ENCODE data around the gene TBC1D22A.

The TBC1D22A gene

DNA sequence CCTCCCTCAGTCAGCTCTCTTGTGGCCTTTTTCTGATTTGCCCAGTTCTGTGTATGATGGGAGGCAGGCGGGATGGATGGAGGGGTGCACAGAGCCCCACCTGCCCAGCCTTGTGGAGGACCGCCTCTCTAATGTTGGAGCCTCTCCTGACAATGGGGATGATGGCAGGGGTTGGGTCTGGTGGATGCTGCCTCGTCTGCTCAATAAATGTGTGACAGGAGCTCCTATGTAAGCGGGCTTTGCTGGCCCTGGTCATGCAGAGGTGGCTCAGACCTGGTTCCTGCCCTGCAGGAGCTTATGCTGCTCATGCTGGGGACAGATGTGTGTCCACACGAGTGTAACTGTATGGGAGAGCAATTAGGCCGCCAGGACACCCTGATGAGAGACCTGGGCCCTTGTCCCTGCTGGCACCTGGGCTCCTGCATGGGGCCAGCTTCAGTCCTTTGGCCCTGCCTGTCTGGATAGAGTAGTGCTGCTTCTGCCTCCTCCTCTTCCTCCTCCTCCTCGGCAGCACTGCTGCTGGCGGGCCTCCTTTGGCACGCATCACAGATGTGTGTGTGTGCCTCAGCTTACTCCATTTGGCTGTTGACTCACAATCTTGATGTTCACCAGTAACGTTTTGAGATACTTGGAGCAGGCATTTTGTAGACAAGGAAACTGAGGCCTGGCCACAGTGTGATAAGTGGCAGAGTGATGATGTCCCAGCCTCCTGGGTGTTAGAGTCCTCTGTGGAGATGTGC lies 131.0 kb downstream of the TBC1D22A start:
- intact Hi-C loops (cut with DNase I; ENCODE audit: low total_unique reads): no loop called here
- DNase-seq: no peak
- Histone ChIP-seq H3K4me1 (no peaks in the 10 kb centered on the region), H3K27ac (no peak overlapping the region), H3K27me3 (no peaks in the 10 kb centered on the region), H3K36me3 (peaks cover 3 to 49% (median 4%) of the 10 kb centered on the region in 3 donors), H3K9me3 (no peaks in the 10 kb centered on the region), H3K4me3 (no peak overlapping the region)
- TF ChIP-seq, protein P1, sequence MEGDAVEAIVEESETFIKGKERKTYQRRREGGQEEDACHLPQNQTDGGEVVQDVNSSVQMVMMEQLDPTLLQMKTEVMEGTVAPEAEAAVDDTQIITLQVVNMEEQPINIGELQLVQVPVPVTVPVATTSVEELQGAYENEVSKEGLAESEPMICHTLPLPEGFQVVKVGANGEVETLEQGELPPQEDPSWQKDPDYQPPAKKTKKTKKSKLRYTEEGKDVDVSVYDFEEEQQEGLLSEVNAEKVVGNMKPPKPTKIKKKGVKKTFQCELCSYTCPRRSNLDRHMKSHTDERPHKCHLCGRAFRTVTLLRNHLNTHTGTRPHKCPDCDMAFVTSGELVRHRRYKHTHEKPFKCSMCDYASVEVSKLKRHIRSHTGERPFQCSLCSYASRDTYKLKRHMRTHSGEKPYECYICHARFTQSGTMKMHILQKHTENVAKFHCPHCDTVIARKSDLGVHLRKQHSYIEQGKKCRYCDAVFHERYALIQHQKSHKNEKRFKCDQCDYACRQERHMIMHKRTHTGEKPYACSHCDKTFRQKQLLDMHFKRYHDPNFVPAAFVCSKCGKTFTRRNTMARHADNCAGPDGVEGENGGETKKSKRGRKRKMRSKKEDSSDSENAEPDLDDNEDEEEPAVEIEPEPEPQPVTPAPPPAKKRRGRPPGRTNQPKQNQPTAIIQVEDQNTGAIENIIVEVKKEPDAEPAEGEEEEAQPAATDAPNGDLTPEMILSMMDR (IDR thresholded peaks at IDR 0.05): no peak

- no peak overlapping the region for H3K4me3 ChIP-seq
- DNase-seq: no peak
- no peaks in the 10 kb centered on the region for H3K27me3 ChIP-seq
- intact Hi-C loops (cut with DNase I; ENCODE audit: low total_unique reads): no loop called here
- TF ChIP-seq, protein P1 (IDR thresholded peaks at IDR 0.05): no peak
- no peak overlapping the region for H3K27ac ChIP-seq
- no peaks in the 10 kb centered on the region for H3K9me3 ChIP-seq
- H3K4me1 ChIP-seq: no peaks in the 10 kb centered on the region
- peaks cover 3 to 49% (median 4%) of the 10 kb centered on the region in 3 donors for H3K36me3 ChIP-seq
These were observed 131.7 kb downstream of the TBC1D22A start for GRCh38 chr22:46894081-46894671.

GRCh38 chr22:46894851-46895640 lies 132.6 kb downstream of the TBC1D22A start:
- H3K9me3 ChIP-seq: no peaks in the 10 kb centered on the region
- H3K27ac ChIP-seq: no peak overlapping the region
- H3K36me3 ChIP-seq: peaks cover 3 to 49% (median 4%) of the 10 kb centered on the region in 3 donors
- H3K4me1 ChIP-seq: no peaks in the 10 kb centered on the region
- H3K4me3 ChIP-seq: no peak overlapping the region
- TF ChIP-seq, protein P1 (IDR thresholded peaks at IDR 0.05): no peak
- DNase-seq: no peak
- intact Hi-C loops (cut with DNase I; ENCODE audit: low total_unique reads): no loop called here
- no peaks in the 10 kb centered on the region for H3K27me3 ChIP-seq

- Histone ChIP-seq H3K27me3 (no peaks in the 10 kb centered on the region), H3K4me3 (no peak overlapping the region), H3K9me3 (no peaks in the 10 kb centered on the region), H3K4me1 (no peaks in the 10 kb centered on the region), H3K36me3 (peaks cover 3 to 48% (median 4%) of the 10 kb centered on the region in 3 donors), H3K27ac (no peak overlapping the region)
- TF ChIP-seq, protein P1 (IDR thresholded peaks at IDR 0.05): no peak
- no peak for DNase-seq
- intact Hi-C loops (cut with DNase I; ENCODE audit: low total_unique reads): no loop called here
These were observed 133.3 kb downstream of the TBC1D22A start for GRCh38 chr22:46895753-46896152.

DNA sequence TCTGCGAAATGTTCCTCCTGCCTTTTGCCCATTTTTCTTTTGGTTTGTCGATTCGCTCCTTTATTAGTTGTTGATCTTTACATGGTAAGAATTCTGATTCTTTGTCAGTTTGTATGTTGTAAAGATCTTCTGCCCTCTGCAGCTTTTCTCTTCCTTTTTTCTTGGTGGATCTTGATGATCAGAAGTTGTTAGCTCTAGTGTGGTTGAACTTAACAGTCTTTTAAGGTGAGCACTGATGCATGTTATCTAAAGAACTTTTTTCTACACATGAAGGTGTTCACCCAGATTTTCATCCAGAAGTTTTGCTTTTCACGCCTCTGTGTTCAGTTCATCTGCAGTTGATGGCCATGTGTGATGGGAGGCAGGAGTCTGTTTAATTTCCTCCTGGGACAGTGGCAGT lies 133.7 kb downstream of the TBC1D22A start:
- Histone ChIP-seq H3K36me3 (peaks cover 3 to 44% (median 4%) of the 10 kb centered on the region in 3 donors), H3K4me1 (no peaks in the 10 kb centered on the region), H3K9me3 (no peaks in the 10 kb centered on the region), H3K27me3 (no peaks in the 10 kb centered on the region), H3K4me3 (no peak overlapping the region), H3K27ac (no peak overlapping the region)
- DNase-seq: no peak
- TF ChIP-seq, protein P1 (IDR thresholded peaks at IDR 0.05): no peak
- intact Hi-C loops (cut with DNase I; ENCODE audit: low total_unique reads): no loop called here
